Fibroblast of pulmonary artery (primary cell): ENCODE measurements around the gene TNFRSF21.

ENCODE experiments used
- DNase-seq: peaks from one replicate; pipeline ENCODE4 v3.0.0-alpha.2; 2010; ENCODE audit warnings: low read depth
- H3K4me3 ChIP-seq: replicated peaks from 2 replicates; pipeline ENCODE4 v1.5.1; 2011; ENCODE audit warnings: low read depth, mild to moderate bottlenecking, control low read depth, low read length, moderate library complexity
- CTCF ChIP-seq: IDR thresholded peaks from 2 replicates; pipeline ENCODE4 v1.5.1; 2011; ENCODE audit warnings: mild to moderate bottlenecking, control low read depth, low read length, inconsistent platforms; ENCODE audit errors: missing control alignments

Gene TNFRSF21

GRCh38 chr6:47264775-47265184, 44.9 kb downstream of the TNFRSF21 start:
- no peak overlapping the region for H3K4me3 ChIP-seq
- no peak for TF ChIP-seq CTCF
- peak; percentile 24 for DNase-seq

- DNase-seq: no peak
- no peak overlapping the region for H3K4me3 ChIP-seq
- TF ChIP-seq CTCF: no peak
Measured at GRCh38 chr6:47263268-47263667, 46.4 kb downstream of the TNFRSF21 start.

- peak; percentile 23 for DNase-seq
- TF ChIP-seq CTCF: no peak
- H3K4me3 ChIP-seq: no peak overlapping the region
Measured at GRCh38 chr6:47262231-47262630, 47.5 kb downstream of the TNFRSF21 start.

- no peak for DNase-seq
- no peak for TF ChIP-seq CTCF
- H3K4me3 ChIP-seq: no peak overlapping the region
Measured at GRCh38 chr6:47261191-47261590, 48.5 kb downstream of the TNFRSF21 start.

- no peak for TF ChIP-seq CTCF
- DNase-seq: no peak
- H3K4me3 ChIP-seq: no peak overlapping the region
Measured at GRCh38 chr6:47260021-47260420, 49.7 kb downstream of the TNFRSF21 start.

GRCh38 chr6:47258724-47259347, 50.9 kb downstream of the TNFRSF21 start:
- no peak for TF ChIP-seq CTCF
- no peak overlapping the region for H3K4me3 ChIP-seq
- DNase-seq: no peak
